ENCODE data around the gene CYP3A7. TPM values are rescaled to one million over a fixed set of nuclear protein-coding genes. Genes with fewer than 3 reads are reported as not detected.

CYP3A7 gene
- total and polyA plus RNA-seq, 2 donors from 2014 or later, result 0.69 TPM; not detected in 1

DNA sequence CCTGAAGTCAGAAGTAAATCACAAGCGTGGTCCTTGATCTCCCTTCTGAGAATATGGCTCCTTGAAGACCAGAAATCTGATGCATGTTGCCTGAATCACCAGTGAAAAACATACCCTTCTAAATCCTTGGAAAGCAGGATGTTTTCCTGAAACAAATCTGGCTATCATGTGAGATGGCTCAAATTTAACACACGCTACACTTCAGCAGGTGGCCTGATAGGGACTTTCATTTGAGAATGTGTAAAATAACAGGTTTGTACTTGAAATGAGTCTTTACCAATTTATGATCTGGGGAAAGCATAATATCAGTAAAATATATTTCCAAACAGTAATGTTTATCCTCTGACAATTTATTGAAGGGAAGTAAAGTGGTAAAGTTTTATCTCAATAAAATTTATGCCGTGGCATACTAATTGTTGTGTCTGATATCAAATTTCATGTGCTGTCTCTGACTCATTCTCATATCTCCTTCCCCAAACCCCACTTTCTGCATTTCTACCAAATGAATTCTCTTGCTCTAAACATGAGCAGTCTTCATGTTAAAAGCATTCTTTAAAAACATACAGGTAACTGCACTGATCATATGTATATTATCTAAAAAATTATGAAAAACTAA lies 31.6 kb upstream of the CYP3A7 start:
- Histone ChIP-seq H3K9me3 (ENCODE audit: control insufficient read depth in 2 of 3, insufficient read depth in 1 of 3, low read length in 3 of 3) (no peaks in the 10 kb centered on the region), H3K4me1 (ENCODE audit: control insufficient read depth in 2 of 3, insufficient read depth in 2 of 3, low read depth in 1 of 3, low read length in 3 of 3) (no peaks in the 10 kb centered on the region), H3K27me3 (ENCODE audit: control insufficient read depth, insufficient read depth, low read length) (no peaks in the 10 kb centered on the region), H3K9ac (ENCODE audit: low read length in 3 of 3) (no peak overlapping the region), H3K36me3 (ENCODE audit: control insufficient read depth in 2 of 3, insufficient read depth in 3 of 3, low read length in 3 of 3) (no peaks in the 10 kb centered on the region), H3K27ac (ENCODE audit: low read depth in 2 of 2, low read length in 2 of 2) (no peak overlapping the region), H3K4me3 (ENCODE audit: low read length in 3 of 3) (no peak overlapping the region)
- no peak for FAIRE-seq
- no peak for DNase-seq
- intact Hi-C loops (cut with DNase I), result no loop called here
- TF ChIP-seq, protein P1, sequence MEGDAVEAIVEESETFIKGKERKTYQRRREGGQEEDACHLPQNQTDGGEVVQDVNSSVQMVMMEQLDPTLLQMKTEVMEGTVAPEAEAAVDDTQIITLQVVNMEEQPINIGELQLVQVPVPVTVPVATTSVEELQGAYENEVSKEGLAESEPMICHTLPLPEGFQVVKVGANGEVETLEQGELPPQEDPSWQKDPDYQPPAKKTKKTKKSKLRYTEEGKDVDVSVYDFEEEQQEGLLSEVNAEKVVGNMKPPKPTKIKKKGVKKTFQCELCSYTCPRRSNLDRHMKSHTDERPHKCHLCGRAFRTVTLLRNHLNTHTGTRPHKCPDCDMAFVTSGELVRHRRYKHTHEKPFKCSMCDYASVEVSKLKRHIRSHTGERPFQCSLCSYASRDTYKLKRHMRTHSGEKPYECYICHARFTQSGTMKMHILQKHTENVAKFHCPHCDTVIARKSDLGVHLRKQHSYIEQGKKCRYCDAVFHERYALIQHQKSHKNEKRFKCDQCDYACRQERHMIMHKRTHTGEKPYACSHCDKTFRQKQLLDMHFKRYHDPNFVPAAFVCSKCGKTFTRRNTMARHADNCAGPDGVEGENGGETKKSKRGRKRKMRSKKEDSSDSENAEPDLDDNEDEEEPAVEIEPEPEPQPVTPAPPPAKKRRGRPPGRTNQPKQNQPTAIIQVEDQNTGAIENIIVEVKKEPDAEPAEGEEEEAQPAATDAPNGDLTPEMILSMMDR (IDR thresholded peaks at IDR 0.05; ENCODE audit: borderline replicate concordance, extremely low read depth, insufficient read depth), result no peak

DNA sequence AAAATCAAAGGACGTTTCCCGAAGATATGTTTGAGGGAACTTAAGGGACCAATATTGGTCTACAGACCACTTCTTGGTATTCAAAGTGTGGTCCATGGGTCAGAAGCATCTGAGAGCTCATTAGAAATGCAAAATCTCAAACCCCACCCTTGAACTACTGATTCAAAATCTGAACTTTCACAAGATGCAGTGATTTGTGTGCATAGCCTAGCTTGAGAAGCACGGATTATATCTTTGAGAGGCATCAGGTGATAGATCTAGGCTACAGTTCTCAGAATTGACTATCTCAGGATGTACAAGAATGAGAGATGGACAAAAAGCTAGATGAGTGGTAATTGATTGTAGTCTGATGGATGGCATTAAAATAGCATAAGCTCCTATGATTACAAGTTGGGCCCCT lies 29.5 kb upstream of the CYP3A7 start:
- Histone ChIP-seq H3K9ac (ENCODE audit: low read length in 3 of 3) (no peak overlapping the region), H3K27me3 (ENCODE audit: control insufficient read depth, insufficient read depth, low read length) (no peaks in the 10 kb centered on the region), H3K9me3 (ENCODE audit: control insufficient read depth in 2 of 3, insufficient read depth in 1 of 3, low read length in 3 of 3) (no peaks in the 10 kb centered on the region), H3K27ac (ENCODE audit: low read depth in 2 of 2, low read length in 2 of 2) (no peak overlapping the region), H3K4me3 (ENCODE audit: low read length in 3 of 3) (no peak overlapping the region), H3K36me3 (ENCODE audit: control insufficient read depth in 2 of 3, insufficient read depth in 3 of 3, low read length in 3 of 3) (no peaks in the 10 kb centered on the region), H3K4me1 (ENCODE audit: control insufficient read depth in 2 of 3, insufficient read depth in 2 of 3, low read depth in 1 of 3, low read length in 3 of 3) (no peaks in the 10 kb centered on the region)
- intact Hi-C loops (cut with DNase I), result no loop called here
- DNase-seq, result no peak
- TF ChIP-seq, protein P1 (IDR thresholded peaks at IDR 0.05; ENCODE audit: borderline replicate concordance, extremely low read depth, insufficient read depth), result no peak
- FAIRE-seq, result no peak

DNA sequence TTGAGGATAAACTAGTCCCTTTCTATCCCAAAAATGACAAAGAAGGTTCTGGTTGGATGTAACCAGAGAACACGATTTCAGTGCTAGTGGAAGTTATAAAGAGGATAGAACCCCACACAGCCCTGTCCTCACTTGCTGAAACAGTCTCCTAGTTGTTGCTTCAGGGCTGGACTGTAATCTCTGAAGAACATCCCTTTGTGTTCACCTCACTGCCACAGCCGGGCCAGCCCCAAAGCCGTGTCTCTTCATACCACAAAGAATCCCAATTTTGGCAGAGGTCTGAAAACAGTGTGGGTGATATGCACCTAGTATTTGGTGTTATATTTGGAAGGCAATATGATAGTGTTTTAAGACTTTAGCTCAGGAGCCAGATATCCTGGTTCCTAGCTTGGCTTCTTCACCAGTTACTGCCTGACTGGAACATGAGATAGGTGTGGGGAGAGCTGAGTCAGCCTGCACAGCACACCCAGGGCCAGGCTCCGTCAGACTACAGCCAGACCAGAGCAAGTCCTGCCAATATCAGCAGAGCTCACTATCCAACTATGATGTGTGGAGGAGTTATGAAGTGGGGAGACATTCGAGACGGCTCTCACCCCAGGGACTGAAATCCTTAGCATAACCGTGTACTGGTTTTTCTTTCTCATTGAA lies 27.8 kb upstream of the CYP3A7 start:
- Histone ChIP-seq H3K4me3 (ENCODE audit: low read length in 3 of 3) (no peak overlapping the region), H3K36me3 (ENCODE audit: control insufficient read depth in 2 of 3, insufficient read depth in 3 of 3, low read length in 3 of 3) (no peaks in the 10 kb centered on the region), H3K9ac (ENCODE audit: low read length in 3 of 3) (no peak overlapping the region), H3K27ac (ENCODE audit: low read depth in 2 of 2, low read length in 2 of 2) (no peak overlapping the region), H3K9me3 (ENCODE audit: control insufficient read depth in 2 of 3, insufficient read depth in 1 of 3, low read length in 3 of 3) (no peaks in the 10 kb centered on the region), H3K27me3 (ENCODE audit: control insufficient read depth, insufficient read depth, low read length) (no peaks in the 10 kb centered on the region), H3K4me1 (ENCODE audit: control insufficient read depth in 2 of 3, insufficient read depth in 2 of 3, low read depth in 1 of 3, low read length in 3 of 3) (no peaks in the 10 kb centered on the region)
- intact Hi-C loops (cut with DNase I), result no loop called here
- no peak for DNase-seq
- TF ChIP-seq, protein P1 (IDR thresholded peaks at IDR 0.05; ENCODE audit: borderline replicate concordance, extremely low read depth, insufficient read depth), result no peak
- no peak for FAIRE-seq
